GM19238 (cell line): ENCODE measurements around the gene SPTBN4.
"Not testable (repeated sequence)": the region's sequence is repeated elsewhere in the genome, so short reads cannot be mapped to it uniquely, and the experiment has no call there.

ENCODE experiments used
- DNase-seq: peaks from one replicate; pipeline ENCODE4 v3.0.0; 2011; ENCODE audit warnings: low spot score; ENCODE audit not compliant: insufficient read length

Gene SPTBN4

DNA sequence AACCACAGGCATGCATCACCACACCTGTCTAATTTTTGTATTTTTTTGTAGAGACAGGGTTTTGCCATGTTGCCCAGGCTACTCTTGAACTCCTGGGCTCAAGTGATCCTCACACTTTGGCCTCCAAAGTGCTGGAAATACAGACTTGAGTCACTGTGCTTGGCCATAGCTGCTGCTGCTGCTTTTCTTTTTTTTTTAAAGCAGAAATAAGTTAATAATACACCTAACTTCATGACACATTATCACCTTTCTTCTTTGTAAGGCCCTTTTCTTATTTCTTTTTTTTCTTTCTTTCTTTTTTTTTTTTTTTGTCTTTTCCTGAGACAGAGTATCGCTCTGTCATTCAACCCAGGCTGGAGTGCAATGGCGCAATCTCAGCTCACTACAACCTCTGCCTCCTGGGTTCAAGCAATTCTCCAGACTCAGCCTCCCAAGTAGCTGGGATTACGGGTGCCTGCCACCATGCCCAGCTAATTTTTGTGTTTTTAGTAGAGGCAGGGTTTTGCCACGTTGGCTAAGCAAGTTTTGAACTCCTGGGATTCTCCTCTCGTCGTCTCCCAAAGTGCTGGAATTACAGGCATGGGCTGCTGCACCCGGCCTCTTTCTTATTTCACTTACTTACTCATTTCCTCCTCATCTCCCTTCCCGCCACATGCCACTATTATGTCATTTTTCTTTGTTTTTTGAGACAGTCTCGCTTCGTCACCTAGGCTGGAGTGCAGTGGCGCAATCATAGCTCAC is 118.6 kb downstream of the SPTBN4 start:
- DNase-seq, result no peak

DNA sequence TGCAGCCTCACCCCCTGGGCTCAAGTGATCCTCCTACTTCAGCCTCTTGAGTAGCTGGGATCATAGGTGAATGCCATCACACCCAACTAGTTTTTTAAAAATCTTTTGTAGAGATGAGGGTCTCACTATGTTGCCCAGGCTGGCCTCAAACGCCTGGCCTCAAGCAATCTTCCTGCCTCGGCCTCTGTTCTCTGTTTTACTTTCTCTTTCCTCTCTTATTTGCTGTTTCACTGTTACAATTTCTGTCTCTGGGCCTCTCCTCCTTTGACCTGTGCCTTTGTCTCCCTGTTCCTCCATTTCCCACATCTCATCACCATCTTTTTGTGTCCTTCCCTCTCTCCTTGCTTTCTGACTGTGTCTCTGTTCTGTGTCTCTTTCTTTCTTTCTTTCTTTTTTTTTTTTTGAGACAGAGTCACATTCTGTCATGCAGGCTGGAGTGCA is 119.2 kb downstream of the SPTBN4 start:
- DNase-seq, result no peak

DNA sequence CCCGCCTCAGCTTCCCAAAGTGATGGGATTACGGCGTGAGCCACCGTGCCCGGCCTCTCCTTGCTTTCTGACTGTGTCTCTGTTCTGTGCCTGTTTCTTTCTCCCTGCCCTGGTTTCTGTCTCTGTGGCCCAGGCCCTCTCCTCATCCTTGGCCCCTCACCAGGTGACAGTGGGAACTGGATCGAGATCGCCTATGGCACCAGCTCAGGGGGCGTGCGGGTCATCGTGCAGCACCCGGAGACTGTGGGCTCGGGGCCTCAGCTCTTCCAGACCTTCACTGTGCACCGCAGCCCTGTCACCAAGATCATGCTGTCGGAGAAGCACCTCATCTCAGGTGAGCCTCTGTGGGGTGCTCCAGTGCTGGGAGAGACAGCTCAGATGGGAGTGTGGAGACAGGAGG is 119.8 kb downstream of the SPTBN4 start:
- DNase-seq, result no peak

DNA sequence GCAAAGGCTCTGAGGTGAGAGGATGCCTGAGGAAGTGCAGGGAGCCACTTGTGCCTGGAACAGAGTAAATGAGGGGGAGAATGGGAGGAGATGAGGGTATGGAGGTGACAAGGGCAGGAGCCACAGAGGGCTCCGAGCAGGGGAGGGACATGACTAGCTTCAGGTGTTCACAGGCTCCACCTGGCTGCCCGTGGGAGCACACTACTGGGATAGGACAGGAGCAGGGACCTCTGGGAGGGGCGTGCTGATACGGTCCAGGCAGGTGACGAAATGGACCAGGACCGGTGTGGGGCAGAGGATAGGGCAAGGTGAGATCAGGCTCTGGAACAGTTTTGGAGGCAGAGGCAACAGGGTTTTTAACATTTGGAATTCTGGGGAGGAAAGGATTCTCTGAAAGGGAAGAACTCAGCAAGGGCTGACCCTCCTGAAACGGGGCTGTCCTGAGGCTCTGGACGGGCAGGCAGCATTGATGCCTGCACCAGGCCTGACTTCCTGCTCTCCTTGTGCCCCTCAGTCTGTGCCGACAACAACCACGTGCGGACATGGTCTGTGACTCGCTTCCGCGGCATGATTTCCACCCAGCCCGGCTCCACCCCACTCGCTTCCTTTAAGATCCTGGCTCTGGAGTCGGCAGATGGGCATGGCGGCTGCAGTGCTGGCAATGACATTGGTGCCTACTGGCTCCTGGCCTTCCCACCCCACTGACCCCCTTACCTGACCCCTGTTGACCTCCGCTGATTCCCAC is 121.5 kb downstream of the SPTBN4 start:
- DNase-seq, result no peak

DNA sequence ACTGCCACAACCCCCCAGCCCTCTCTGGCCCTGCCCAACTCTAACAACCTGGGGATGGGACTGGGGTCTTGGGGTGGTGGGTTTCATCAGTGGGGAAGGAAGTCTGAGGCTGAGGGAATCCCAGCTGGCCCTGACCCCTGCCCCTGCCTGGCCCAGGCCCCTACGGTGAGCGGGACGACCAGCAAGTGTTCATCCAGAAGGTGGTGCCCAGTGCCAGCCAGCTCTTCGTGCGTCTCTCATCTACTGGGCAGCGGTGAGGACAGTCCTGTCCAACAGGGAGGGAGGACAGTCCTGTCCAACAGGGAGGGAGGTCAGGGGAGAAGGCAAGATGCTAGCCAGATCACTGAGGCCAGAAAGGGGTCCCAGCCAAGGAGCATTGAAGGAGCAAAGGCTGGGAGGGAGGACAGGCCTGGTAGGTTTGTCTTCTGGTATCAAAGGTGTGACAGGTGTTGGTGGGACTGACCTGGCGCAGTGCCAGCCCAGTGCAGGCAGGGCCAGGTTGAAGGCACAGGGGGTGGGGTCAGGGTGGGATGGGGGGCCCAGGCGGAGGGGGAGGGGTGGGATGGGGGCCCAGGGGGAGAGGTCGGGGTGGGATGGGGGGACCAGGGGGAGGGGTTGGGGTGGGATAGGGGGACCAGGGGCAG is 122.2 kb downstream of the SPTBN4 start:
- no peak for DNase-seq

DNA sequence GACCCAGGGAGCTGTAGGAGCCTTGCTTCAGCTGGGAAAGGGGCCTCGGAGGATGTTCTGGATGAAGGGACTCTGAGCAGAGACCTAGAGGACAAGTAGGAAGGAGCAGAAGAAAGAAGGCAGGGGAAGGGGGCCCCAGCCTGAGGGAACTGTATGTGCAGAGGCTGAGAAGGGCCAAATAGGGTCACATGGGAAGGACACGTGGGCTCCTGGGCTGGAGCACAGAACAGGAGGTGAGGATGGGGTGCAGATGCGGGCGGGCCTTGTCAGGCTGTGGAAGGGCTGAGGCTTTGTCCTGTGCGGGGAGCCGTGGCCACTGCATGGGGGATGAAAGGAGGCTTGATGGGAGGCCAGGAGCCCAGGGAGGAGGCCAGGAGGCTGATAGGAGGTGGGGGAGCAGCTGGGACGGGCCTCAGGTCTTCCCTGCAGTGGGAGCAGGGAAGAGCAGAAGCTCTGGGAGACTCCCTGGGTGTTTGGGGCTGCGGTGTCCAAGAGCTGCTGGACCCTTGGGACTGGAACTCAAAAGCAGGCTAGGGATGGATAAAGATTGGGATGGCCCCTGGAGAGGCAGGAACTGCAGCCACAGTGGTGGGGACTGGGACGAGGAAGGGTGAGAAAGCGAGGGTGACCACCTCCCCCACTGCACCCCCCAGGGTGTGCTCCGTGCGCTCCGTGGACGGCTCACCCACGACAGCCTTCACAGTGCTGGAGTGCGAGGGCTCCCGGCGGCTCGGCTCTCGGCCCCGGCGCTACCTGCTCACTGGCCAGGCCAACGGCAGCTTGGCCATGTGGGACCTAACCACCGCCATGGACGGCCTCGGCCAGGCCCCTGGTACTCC is 123.0 kb downstream of the SPTBN4 start:
- DNase-seq, result no peak

DNA sequence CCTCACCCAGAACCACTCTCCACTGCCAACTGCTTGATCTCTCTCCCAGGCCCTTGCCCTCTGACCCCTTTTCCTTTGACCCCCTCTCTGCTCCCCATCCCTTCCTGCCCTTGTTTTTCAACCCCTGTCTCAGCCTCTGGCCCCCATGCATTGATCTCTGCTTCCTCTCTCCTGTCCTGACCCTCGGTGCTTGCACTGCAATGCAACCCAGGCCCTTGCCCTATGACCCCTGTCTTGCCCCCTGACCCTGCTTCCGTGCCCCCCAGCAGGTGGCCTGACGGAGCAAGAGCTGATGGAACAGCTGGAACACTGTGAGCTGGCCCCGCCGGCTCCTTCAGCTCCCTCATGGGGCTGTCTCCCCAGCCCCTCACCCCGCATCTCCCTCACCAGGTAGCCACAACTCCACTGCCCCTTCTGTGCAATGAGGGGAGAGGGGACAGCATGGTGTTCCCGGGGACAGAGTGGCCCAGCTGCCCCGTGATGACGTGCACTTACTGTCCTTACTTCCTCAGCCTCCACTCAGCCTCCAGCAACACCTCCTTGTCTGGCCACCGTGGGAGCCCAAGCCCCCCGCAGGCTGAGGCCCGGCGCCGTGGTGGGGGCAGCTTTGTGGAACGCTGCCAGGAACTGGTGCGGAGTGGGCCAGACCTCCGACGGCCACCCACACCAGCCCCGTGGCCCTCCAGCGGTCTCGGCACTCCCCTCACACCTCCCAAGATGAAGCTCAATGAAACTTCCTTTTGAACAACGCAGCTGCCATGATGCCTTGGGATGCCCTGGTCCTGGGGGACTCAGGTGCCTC is 123.9 kb downstream of the SPTBN4 start:
- no peak for DNase-seq

DNA sequence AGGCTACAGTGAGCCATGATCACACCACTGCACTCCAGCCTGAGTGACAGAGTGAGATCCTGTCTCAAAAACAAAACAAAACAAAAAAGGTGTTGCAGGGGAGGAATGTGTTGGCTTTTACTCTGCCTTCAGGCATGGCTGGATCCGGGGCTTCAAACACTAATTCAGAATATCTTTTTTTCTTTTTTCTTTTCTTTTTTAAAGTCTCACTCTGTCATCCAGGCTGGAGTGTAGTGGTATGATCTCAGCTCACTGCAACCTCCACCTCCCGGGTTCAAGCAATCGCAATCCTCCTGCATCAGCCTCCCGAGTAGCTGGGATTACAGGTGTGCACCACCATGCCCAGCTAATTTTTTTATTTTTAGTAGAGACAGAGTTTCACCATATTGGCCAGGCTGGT is 124.9 kb downstream of the SPTBN4 start:
- DNase-seq, result not testable (repeated sequence)

DNA sequence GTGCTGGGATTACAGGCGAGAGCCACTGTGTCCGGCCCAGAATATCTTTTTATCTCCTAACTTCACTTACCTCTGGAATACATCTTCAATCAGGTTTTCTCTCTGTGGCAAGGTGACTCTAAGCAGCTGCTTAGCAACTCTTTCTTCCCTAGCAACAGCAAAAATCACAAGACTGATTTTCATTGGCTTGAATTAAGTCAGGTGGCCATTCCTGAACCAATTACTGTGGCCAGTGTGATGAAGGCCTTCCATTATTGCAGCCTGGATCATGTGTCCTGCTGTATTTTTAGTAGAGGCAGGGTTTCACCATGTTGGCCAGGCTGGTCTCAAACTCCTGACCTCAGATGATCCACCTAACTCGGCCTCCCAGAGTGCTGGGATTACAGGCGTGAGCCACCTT is 125.4 kb downstream of the SPTBN4 start:
- peak; percentile 76 for DNase-seq

DNA sequence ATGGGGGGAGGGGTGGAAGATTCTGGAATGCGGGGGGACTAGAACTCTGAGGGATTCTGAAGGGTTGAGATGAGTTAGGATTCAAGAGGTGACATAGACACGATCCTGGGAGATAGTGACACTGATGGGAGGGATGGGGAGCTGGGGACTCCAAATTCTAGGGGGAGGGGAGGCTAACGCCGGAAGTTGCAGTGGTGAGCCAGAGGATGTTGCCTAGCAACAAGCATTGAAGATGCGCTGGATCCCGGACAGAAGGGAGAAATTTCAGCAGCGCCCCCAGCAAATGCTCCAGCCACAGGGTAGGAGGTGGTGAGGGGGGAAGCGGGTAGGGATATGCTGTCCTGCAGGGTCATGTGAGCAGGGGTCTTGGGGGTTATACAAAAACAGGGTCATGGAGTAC is 127.5 kb downstream of the SPTBN4 start:
- no peak for DNase-seq

DNA sequence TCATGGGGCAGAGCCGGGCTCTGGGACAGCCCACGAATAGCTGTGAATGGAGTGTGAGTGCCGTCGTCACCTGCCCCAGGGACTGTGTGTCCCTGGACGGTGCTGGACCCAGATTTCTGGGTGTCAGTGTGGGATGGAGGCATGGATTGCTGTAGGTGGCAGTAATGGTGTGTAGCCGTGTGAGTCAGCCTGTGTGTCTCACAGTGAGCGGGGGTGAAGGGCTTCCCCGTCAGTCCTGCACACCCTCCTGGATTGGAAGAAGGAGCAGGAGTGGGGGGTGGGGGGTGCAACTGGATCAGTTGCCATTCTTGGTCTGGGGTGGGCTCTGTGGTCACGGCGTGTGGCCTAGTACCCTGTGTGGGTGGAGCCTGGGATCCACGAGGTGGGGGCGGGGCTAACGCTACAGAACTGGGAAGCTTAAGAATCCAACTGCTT is 127.9 kb downstream of the SPTBN4 start:
- DNase-seq, result no peak

DNA sequence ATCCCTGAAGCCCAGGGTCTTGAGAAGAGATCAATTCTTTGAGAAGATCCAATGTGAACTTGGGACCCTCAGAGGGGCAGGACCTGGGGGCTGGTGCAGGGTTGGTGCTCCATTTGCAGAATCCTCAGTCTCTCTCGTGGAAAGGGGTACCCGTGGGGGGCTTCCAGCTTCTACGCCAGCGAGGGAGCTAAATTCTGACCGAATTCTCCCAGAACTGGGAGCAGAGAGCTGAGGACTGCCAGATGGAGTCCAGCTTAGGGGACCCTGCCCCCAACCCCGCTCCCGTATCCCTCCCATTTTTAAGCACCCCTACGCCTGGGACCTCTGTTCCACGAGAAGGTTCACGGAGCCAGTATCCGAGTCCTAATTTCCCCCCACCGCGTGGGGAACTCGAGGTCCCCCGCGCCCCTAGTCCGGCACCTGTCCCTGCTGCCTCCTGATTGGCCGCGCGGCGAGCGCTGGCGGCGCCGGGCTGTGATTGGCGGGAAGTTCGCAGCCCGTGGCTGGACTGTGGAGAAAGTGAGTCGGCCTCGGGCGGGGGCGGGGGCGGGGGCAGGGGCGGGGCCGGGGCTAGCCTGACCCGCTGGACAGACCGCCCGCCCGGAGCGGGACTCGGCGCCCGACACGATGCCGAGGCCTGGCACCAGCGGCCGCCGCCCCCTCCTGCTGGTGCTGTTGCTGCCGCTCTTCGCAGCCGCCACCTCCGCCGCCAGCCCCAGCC is 130.0 kb downstream of the SPTBN4 start:
- DNase-seq, result no peak

DNA sequence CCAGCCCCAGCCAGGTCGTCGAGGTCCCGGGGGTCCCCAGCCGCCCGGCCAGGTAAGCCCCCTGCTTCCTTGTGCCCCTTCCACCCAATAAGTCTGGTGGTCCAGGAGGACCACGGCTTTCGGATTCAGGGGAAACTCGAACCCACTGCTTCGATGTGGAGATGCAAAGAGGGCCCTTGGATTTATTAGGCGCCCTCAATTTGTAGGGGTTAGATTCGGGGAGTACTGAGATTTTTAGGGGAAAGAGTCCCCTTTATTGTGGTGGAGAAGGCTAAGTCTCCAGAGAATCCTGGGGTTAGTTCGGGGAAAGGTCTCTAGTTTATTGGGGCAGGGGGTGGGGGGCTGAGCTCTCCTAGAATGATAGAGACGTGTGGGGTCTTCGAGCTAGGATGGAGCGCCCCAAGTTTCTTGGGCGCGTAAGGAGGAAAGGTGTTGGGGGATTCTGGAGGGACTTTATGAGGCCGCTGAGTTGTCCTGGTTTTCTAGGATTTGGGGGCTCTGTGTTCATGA is 130.6 kb downstream of the SPTBN4 start:
- DNase-seq, result no peak

DNA sequence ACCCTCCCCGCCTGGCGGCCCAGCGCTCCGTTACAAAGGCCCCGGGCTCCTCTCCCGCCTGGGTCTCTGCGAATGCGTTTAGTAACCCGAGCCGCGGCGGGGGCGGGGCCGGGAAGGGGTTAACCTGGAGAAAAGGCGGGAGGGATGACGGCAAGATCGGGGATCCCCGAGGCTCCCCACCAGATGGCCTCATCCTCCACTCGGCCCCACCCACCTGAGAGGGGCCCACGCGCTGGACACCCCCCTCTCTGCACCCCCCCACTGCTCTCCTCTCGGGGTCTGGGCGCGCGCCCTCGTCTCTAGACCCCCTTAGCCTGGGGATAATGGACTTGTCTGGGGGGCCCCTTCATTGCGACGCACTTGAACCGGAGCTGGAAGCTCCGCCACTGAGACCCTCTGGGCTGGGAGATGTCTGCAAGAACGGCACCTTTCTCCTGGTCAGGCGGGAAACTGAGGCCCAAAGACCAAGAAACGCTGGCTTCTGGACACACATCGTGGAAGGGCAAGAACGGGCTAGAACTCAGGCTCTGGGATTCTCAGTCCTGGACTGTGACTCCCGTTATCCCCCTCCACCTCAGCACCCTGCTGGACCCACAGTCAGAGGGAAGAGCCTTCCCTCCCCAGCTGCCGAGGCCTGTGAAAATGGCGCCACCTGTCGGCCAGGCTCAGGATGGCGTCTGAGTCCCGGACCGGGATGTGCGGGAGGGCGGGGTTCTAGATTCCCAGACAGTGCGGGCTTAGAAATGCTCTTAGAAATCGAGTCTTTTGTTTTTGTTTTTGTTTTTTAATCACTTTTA is 131.5 kb downstream of the SPTBN4 start:
- DNase-seq, result peak; percentile 84

DNA sequence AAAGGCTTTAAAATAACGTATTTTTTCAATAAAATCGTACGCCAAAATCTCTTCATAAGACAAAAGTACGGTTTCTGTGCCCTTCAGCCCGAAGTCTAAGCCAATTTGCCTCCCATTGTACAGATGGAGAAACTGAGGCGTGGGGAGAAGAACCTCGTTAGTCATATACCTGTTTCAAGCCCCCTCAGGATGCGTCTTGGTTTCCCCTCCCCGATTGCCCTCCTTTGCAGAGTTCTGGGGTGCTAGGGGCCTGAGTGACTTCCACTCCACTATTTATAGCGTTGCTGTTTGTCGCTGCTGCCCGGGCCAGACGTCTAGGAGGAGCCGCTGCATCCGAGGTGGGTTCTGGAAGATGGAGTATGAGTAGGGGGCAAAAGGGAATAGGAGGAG is 132.1 kb downstream of the SPTBN4 start:
- DNase-seq, result no peak

DNA sequence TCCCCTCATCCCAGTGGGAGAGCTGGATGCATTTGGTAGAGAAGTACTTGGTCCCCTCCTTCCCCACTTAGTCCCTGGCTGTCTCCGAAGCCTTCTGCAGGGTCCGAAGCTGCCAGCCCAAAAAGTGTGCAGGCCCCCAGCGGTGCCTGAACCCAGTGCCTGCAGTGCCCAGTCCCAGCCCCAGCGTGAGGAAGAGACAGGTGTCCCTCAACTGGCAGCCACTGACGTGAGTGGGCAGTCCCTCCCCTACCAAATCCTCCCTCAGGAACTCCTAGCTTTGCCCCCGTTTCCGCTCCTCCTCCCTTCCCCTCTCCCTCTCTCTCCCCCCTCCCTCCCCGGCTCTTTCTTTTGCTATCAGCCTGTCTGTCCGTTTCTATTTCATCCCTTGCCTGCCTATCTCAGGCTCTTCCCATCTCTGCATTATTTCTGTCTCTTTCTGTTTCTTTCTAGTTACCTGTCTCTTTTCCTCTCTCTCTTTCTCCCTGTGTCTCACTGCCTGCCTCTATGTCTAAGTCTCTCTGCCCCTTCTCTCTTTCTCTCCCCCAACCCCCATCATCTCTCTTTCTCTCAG is 132.6 kb downstream of the SPTBN4 start:
- no peak for DNase-seq

DNA sequence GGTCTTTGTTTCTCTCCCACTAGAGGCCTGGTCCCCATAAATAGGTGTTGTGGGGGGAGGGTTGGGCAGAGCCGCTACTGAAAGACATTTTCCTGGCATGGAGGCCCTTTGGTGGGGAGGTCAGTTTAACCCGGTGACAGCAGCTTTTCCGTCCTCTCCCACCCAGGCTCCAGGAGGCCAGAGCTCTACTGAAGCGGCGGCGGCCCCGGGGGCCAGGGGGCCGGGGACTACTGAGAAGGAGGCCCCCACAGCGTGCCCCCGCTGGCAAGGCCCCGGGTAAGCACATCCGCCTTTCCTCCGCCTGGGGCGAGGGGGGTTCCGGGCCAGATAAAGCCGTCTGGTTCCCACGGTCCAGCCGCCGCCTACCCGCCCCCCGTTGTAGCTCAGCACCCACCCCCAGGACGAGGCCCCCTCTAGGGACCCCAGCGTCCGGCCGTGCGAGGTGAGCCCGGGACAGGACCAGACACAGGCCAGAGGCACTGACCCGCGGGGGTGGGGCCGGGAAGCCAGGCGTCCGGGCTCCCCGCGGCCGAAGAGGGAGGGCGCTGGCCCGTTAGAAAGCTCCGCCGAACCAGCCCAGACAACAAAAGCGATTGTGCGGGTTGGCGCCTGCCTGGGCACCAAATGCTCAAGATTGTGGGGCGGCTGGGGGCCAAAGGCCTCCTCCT is 133.2 kb downstream of the SPTBN4 start:
- no peak for DNase-seq

DNA sequence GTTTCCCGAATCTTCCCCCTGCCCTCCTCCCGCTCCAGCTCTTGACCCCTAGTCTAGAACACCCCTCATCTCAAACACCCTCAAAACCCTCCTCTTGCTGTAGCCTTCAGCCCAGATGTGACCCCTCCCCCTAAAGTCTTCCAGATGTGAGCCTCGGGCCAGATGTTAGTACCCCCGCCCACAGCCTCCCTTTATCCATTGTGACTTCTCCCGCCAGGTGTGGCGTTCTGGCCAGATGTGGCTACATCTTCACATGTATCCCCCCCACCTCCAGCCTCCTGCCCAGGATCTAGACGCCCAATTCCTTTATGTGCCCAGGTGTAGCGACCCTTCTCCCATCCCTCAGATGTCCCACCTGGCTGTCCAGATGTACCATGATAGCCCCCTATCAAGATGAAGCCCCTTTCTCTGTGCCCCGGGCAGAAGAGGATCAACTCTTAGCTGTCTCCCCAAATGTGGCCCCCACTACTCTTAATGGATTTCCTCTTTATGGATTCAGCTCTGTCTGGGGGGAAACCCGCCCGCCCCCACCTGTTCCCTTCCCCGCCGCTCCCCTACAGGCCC is 133.9 kb downstream of the SPTBN4 start:
- DNase-seq, result no peak
